OCI-LY3 (cell line): ENCODE data around the gene UGP2.

ENCODE experiments used
- H2AFZ ChIP-seq: fragments of 200-600, 300-600 bp; shearing (Covaris generic); 2 replicates; pipeline ENCODE4 v1.6.0; 2014; ENCODE audit warnings: antibody characterized with exemption, low read depth, low read length
- H3K27ac ChIP-seq: fragments of 200-600, 300-600 bp; sonication (generic); 2 replicates; pipeline ENCODE4 v1.5.1; 2014; ENCODE audit warnings: mild to moderate bottlenecking, low read length, moderate library complexity, mixed read lengths
- H3K27me3 ChIP-seq: fragments of 200-600, 300-600 bp; sonication (generic); 2 replicates; pipeline ENCODE4 v1.6.1; 2014; ENCODE audit warnings: low read depth, low read length, mixed read lengths
- H3K36me3 ChIP-seq: fragments of 200-600, 300-600 bp; sonication (generic); replicated peaks from 2 replicates; pipeline ENCODE3; 2014; ENCODE audit warnings: low read depth, low read length, mixed read lengths
- H3K4me1 ChIP-seq: fragments of 300-600, 200-600 bp; sonication (generic); 2 replicates; pipeline ENCODE4 v1.6.1; 2014; ENCODE audit warnings: low read length, mixed read lengths
- H3K4me2 ChIP-seq: fragments of 200-600, 300-600 bp; sonication (generic); 2 replicates; pipeline ENCODE4 v1.6.1; 2014; ENCODE audit warnings: low read length, mixed read lengths
- H3K4me3 ChIP-seq: fragments of 300-600, 200-600 bp; sonication (generic); 2 replicates; pipeline ENCODE4 v1.5.1; 2014; ENCODE audit warnings: antibody characterized with exemption, mild to moderate bottlenecking, low read length, moderate library complexity
- H3K79me2 ChIP-seq: fragments of 300-600, 200-600 bp; shearing (Covaris generic); 2 replicates; pipeline ENCODE4 v1.6.1; 2014; ENCODE audit warnings: mild to moderate bottlenecking, low read length, mixed read lengths
- H3K9ac ChIP-seq: fragments of 300-600, 200-600 bp; shearing (Covaris generic); 2 replicates; pipeline ENCODE4 v1.6.0; 2014; ENCODE audit warnings: mild to moderate bottlenecking, low read length, moderate library complexity
- H3K9me3 ChIP-seq: fragments of 200-600, 300-600 bp; shearing (Covaris generic); 2 replicates; pipeline ENCODE4 v1.6.1; 2014; ENCODE audit warnings: low read length, mixed read lengths; ENCODE audit not compliant: insufficient read depth
- H4K20me1 ChIP-seq: fragments of 200-600, 300-600 bp; sonication (generic); 2 replicates; pipeline ENCODE4 v1.6.1; 2016; ENCODE audit warnings: low read length, mixed read lengths; ENCODE audit not compliant: insufficient read depth
- EZH2phosphoT487 ChIP-seq: fragments of 200-600 bp; shearing (Covaris generic); IDR thresholded peaks from 2 replicates; pipeline ENCODE4 v1.6.1; 2018; ENCODE audit warnings: antibody characterized with exemption, mixed run types, low read depth
- TF ChIP-seq, protein P1 (sequence below): fragments of 200-600, 300-600 bp; sonication (generic); IDR thresholded peaks from 2 replicates; pipeline ENCODE4 v1.5.1; 2014; ENCODE audit warnings: antibody characterized with exemption, low read length, low read depth

Gene UGP2

DNA sequence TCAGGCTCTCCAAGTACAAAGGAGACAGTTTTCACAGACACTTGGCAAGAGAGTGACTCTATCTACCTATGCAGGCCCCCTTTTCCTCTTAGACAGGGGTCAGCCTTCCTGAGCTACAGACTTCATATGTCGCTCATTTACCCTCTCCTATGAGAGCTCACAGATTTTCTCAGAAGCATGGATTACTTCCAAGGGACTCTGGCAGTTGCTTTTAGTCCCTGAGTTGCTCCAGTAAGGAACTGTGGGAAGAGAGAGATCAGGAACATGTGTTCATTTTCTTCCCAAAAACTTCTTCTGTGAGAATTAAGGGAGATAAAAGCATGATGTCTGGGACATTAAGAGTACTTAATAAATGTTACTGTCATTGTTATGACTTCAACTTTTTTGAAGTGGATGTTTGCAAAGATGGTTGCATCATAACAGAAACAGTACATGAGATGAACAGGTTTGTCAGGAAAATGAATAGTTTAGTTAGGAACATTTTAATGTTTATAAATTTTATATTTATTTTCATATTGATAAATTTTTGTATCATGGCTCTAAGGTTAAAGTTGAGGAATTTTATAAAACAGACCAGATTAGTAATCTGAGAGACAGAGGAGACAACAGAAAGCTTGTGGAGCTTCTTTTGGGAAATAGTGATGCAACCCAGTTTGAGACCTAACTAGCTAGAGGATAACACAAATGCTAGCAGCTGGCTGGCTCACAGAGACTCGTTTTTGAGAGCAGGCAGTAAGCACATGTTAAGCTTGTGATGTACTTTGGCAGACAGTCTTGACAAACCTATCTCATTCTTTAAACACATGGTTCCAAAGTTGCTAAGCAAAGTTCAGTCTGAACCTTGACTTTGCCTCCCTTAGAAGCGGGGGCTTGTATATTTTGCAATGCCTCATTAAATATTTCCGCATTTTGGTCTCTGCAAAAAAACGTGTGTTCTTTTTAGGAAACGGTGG is 21.7 kb upstream of the UGP2 start:
- TF ChIP-seq EZH2phosphoT487 = no peak
- TF ChIP-seq, protein P1, sequence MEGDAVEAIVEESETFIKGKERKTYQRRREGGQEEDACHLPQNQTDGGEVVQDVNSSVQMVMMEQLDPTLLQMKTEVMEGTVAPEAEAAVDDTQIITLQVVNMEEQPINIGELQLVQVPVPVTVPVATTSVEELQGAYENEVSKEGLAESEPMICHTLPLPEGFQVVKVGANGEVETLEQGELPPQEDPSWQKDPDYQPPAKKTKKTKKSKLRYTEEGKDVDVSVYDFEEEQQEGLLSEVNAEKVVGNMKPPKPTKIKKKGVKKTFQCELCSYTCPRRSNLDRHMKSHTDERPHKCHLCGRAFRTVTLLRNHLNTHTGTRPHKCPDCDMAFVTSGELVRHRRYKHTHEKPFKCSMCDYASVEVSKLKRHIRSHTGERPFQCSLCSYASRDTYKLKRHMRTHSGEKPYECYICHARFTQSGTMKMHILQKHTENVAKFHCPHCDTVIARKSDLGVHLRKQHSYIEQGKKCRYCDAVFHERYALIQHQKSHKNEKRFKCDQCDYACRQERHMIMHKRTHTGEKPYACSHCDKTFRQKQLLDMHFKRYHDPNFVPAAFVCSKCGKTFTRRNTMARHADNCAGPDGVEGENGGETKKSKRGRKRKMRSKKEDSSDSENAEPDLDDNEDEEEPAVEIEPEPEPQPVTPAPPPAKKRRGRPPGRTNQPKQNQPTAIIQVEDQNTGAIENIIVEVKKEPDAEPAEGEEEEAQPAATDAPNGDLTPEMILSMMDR = no peak
- no peaks in the 10 kb centered on the region for H4K20me1 ChIP-seq
- H3K4me1 ChIP-seq = no peaks in the 10 kb centered on the region
- no peak overlapping the region for H3K4me2 ChIP-seq
- peak overlapping the region; percentile 57; the same call in 1 of the 2 replicates for H2AFZ ChIP-seq
- no peaks in the 10 kb centered on the region; the same call in 1 of the 2 replicates for H3K27me3 ChIP-seq
- H3K79me2 ChIP-seq = no peaks in the 10 kb centered on the region
- H3K4me3 ChIP-seq = no peak overlapping the region
- no peak overlapping the region for H3K27ac ChIP-seq
- no peaks in the 10 kb centered on the region for H3K9me3 ChIP-seq
- no peaks in the 10 kb centered on the region for H3K36me3 ChIP-seq
- H3K9ac ChIP-seq = no peak overlapping the region

DNA sequence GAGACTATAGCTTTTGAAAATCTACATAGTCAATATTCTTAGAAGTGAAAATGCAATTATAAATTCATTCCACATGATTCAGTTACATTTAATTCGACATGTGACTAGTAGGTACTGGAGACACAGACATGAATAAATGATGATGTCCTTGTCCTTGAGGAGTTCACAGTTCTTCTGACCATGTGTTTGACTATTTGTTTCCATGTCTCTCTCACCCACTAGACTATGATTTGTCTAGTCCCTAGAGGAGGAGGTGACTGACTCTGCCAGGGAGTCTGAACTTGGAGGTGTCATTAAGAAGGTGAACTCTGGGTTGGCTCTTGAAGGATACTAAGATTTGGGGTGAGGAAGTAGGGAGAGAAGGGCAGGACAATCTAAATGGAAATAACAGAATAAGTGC is 20.7 kb upstream of the UGP2 start:
- Histone ChIP-seq H2AFZ (peak overlapping the region; percentile 15; the same call in 1 of the 2 replicates), H3K4me3 (no peak overlapping the region), H3K4me1 (no peaks in the 10 kb centered on the region), H3K9me3 (no peaks in the 10 kb centered on the region), H3K9ac (no peak overlapping the region), H3K79me2 (no peaks in the 10 kb centered on the region), H3K4me2 (no peak overlapping the region), H3K36me3 (no peaks in the 10 kb centered on the region), H3K27me3 (no peaks in the 10 kb centered on the region; the same call in 1 of the 2 replicates), H4K20me1 (no peaks in the 10 kb centered on the region), H3K27ac (no peak overlapping the region)
- TF ChIP-seq EZH2phosphoT487 = no peak
- TF ChIP-seq, protein P1 = no peak

DNA sequence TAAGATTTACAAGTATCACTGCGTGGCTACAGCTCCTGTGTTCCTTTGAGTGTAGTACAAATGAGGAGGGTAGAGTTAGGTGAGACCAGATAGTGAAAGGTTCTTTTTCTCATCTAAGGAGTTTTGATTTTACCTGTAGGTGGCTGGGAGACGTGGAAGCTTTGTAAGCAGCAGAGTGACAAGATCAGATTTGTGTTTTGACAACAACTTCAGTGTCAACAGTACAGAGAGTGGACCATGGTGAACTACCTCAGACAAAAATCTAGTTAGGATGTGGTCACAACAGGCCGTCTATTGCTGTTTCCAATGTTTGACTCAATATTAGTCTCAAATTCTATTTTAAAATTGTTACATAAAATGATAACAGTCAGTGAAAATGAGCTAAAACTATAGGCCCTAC is 20.3 kb upstream of the UGP2 start:
- H2AFZ ChIP-seq = peak overlapping the region; percentile 15; the same call in 1 of the 2 replicates
- H3K4me2 ChIP-seq = no peak overlapping the region
- H4K20me1 ChIP-seq = no peaks in the 10 kb centered on the region
- H3K79me2 ChIP-seq = no peaks in the 10 kb centered on the region
- TF ChIP-seq, protein P1 = no peak
- no peak for TF ChIP-seq EZH2phosphoT487
- no peaks in the 10 kb centered on the region; the same call in 1 of the 2 replicates for H3K27me3 ChIP-seq
- no peak overlapping the region for H3K4me3 ChIP-seq
- H3K36me3 ChIP-seq = no peaks in the 10 kb centered on the region
- H3K9ac ChIP-seq = no peak overlapping the region
- H3K27ac ChIP-seq = no peak overlapping the region
- H3K9me3 ChIP-seq = no peaks in the 10 kb centered on the region
- H3K4me1 ChIP-seq = no peaks in the 10 kb centered on the region

DNA sequence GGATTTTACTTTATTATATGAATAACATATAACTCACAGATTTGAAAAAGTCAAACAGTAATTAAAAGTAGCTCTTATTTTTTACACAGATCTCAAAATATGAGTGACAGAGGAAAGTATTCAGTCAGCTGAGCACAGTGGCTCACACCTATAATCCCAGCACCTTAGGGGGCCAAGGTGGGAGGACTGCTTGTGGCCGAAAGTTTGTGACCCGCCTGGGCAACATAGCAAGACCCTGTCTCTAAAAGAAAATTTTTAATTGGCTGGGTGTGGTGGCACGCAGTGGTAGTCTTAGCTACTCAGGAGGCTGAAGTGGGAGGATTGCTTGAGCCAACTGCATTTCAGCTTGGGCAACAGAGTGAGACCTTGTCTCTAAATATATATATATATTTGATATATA is 19.2 kb upstream of the UGP2 start:
- Histone ChIP-seq H3K27ac (no peak overlapping the region), H3K4me3 (no peak overlapping the region), H3K9me3 (no peaks in the 10 kb centered on the region), H3K36me3 (no peaks in the 10 kb centered on the region), H4K20me1 (no peaks in the 10 kb centered on the region), H3K9ac (no peak overlapping the region), H3K4me2 (no peak overlapping the region), H3K4me1 (no peaks in the 10 kb centered on the region), H2AFZ (no peak overlapping the region), H3K27me3 (no peaks in the 10 kb centered on the region; the same call in 1 of the 2 replicates), H3K79me2 (no peaks in the 10 kb centered on the region)
- TF ChIP-seq EZH2phosphoT487 = no peak
